Mucosa of descending colon (tissue), 3 donors: ENCODE data around the gene SSTR5. TPM values are rescaled to one million over a fixed set of nuclear protein-coding genes. Genes with fewer than 3 reads are reported as not detected.

Experiments used
- ATAC-seq: fragments of 200-7000 bp; cut with Tn5 transposase; one replicate; pipeline ENCODE4 v1.9.1; 2020; ENCODE audit warnings: mild to moderate bottlenecking, moderate library complexity
- DNase-seq, 3 donors: peaks; one replicate each; pipeline ENCODE4 v3.0.0-alpha.2; 2020
- H3K36me3 ChIP-seq: fragments of 200-600 bp; one replicate; pipeline ENCODE4 v1.8.0; 2021; ENCODE audit warnings: low read depth, mild to moderate bottlenecking
- H3K4me1 ChIP-seq: fragments of 200-600 bp; one replicate; pipeline ENCODE4 v1.8.0; 2021; ENCODE audit warnings: low read depth, mild to moderate bottlenecking
- H3K4me3 ChIP-seq: fragments of 200-600 bp; one replicate; pipeline ENCODE4 v1.8.0; 2021; ENCODE audit warnings: mild to moderate bottlenecking
- H3K9me3 ChIP-seq: fragments of 200-600 bp; one replicate; pipeline ENCODE4 v1.8.0; 2021; ENCODE audit warnings: mild to moderate bottlenecking
- intact Hi-C, 2 donors: fragments of 100-400 bp; cut with DNase I in 1 of 2; cut with micrococcal nuclease in 1 of 2; formaldehyde crosslinking; loops; one replicate each; pipeline versions ENCODE4 v1.11.0 to v1.11.1; 2022; cut with DNase I, micrococcal nuclease
- total RNA-seq, 3 donors: library from RNA; stranded (reverse); fragmentation: NEBNext Ultra II Directional in 2 of 3; extraction: Animal tissue kit (Norgen Biotek cat#: 25700) in 2 of 3; gene quantifications; one replicate each; pipeline versions ENCODE4 v1.2.1 to v1.2.4, GENCODE V29; 2021 to 2023
- TF ChIP-seq, protein P1 (sequence below): fragments of 200-600 bp; IDR thresholded peaks from one replicate; pipeline ENCODE4 v1.8.0; 2022; ENCODE audit warnings: antibody characterized with exemption, mild to moderate bottlenecking
- donor health status: DM: no; HTN: no; CAD: no; lungs with moderate emphysema.
- donor health status: DM: no; HTN: no; CAD: no.
- donor health status: DM: no; HTN: yes; CAD: no.

The SSTR5 gene
- total RNA-seq, 3 donors from 2014 or later, result not detected

DNA sequence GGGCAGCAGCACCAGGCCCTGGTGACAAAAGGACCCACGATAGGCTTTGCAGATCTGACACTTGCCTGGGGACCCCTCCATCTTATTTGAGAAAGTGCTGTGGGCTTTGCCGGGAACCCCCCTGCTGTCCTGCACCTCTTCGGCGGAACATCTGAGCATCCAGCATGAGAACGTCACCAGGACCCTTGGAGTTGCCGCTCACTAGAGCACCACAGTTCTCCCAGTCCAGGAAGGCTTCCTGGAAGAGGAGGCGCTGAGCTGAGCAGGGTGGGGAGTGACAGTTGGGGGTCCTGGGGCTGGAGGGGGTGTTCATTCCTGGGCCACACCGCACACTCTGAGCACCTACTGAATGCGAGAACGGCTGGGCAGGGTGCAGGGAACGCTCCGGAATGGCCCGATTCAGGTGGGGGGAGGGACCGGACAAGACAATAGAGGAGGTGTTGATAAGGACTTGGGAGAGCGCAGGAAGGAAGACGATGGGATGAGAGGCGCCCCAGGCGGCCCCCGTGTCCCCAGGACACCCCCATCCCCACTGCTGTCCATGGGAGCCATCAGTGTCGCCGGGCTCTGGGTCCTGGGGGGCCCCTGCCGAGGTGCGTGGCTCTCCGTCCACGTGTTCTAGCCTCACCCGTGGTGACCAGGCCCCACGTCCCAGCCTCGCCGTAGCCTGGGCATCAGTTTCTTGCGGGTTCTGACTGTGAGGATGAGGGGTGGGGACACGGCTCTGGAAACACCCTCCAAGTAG, 55.6 kb downstream of the SSTR5 start:
- TF ChIP-seq, protein P1, sequence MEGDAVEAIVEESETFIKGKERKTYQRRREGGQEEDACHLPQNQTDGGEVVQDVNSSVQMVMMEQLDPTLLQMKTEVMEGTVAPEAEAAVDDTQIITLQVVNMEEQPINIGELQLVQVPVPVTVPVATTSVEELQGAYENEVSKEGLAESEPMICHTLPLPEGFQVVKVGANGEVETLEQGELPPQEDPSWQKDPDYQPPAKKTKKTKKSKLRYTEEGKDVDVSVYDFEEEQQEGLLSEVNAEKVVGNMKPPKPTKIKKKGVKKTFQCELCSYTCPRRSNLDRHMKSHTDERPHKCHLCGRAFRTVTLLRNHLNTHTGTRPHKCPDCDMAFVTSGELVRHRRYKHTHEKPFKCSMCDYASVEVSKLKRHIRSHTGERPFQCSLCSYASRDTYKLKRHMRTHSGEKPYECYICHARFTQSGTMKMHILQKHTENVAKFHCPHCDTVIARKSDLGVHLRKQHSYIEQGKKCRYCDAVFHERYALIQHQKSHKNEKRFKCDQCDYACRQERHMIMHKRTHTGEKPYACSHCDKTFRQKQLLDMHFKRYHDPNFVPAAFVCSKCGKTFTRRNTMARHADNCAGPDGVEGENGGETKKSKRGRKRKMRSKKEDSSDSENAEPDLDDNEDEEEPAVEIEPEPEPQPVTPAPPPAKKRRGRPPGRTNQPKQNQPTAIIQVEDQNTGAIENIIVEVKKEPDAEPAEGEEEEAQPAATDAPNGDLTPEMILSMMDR, result no peak
- H3K4me3 ChIP-seq, result no peak overlapping the region
- no peaks in the 10 kb centered on the region for H3K4me1 ChIP-seq
- ATAC-seq, result no peak
- intact Hi-C loops, result no loop called here
- no peaks in the 10 kb centered on the region for H3K36me3 ChIP-seq
- DNase-seq, result no peak
- no peaks in the 10 kb centered on the region for H3K9me3 ChIP-seq

DNA sequence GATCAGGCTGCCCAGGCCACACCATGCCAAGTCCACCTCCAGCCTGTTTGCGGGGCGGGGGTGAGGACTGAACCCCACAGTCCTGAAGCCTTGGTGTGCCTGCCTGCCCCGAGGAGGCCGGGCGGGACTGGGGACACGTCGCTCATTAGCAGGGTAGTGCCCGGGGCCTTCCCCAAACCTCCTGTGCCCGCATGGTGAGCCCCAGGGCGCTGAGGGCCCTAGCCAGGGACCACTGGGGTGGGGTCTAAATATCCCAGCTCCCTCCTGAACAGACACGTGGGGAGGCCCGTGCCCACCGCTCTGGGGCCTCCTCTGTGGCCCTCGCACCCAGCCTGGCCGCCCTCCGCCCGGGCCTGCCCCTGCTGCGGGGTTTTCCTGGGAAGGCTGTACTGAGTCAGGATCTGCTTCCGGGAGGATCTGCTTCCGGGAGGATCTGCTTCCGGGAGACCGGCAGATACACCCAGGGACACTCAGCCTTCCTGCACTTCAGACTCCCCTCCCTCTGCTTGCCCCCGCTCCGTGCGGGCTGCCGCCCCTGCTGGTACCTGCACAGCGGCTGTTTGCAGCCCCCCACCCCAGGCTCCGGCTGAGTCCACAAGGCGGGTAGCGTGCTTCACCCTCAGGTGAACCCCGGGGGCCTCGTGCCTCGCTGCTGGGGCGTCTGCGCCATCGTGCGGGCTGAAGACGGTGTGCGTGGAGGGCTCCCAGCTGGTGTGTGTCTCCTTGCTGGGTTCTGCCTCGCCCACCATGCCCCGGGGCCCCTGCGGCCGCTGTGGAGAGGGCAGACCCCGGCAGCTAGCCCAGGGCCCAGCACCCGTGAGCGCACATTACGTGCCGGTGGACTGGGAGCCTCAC, 56.8 kb downstream of the SSTR5 start:
- H3K4me3 ChIP-seq, result no peak overlapping the region
- H3K4me1 ChIP-seq, result no peaks in the 10 kb centered on the region
- no peak for DNase-seq
- no peaks in the 10 kb centered on the region for H3K36me3 ChIP-seq
- ATAC-seq, result no peak
- TF ChIP-seq, protein P1, result no peak
- intact Hi-C loops, result no loop called here
- H3K9me3 ChIP-seq, result no peaks in the 10 kb centered on the region

DNA sequence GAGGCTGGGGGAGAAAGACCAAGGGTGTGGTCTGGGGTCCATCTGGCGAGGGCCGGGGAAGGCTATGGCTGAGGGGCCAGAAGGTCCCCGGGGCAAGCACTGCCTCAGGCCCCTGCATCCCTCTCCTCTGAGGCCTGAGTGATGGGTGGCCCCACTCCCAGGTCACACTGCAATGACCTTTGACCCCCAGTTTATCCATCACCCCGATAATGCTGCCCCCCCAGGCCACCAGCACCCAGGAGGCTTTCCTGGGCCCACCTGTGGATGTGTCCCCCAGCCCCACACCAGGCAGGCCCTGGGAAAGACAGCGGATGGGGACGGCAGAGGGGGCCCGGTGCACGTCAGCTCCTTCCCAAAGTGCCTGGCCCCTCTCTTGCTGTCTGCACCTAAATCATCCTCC, 57.8 kb downstream of the SSTR5 start:
- no peak for DNase-seq
- Histone ChIP-seq H3K4me3 (no peak overlapping the region), H3K9me3 (no peaks in the 10 kb centered on the region), H3K36me3 (no peaks in the 10 kb centered on the region), H3K4me1 (peaks cover 4% of the 10 kb centered on the region)
- no peak for ATAC-seq
- TF ChIP-seq, protein P1, result no peak
- intact Hi-C loops, result no loop called here

Other genes with a start within 250 kb of the SSTR5 start
- 10 to 100 TPM; 16.4 to 26.5 (median 25.1) TPM for gene LMF1, start 101.8 kb upstream of the SSTR5 start, total RNA-seq
- 1 to 10 TPM in 1 of 3 donors, under 1 TPM in 2; 0.67 to 3.1 (median 0.75) TPM for gene SOX8, start 91.0 kb upstream of the SSTR5 start, total RNA-seq
- gene C1QTNF8, start 23.5 kb downstream of the SSTR5 start, total RNA-seq, result not detected
- 100 to 1,000 TPM in 1 of 3 donors, 1 to 10 TPM in 2; 6.0 to 160 (median 9.5) TPM for gene CACNA1H, start 80.4 kb downstream of the SSTR5 start, total RNA-seq
- gene TPSG1, start 152.5 kb downstream of the SSTR5 start, total RNA-seq, result 10 to 100 TPM; 23.3 to 61.3 (median 53.7) TPM
- 10 to 100 TPM in 1 of 3 donors, 1 to 10 TPM in 2; 3.7 to 21.0 (median 8.2) TPM for gene TPSB2, start 157.4 kb downstream of the SSTR5 start, total RNA-seq
- 10 to 100 TPM in 2 of 3 donors, 1 to 10 TPM in 1; 7.8 to 51.7 (median 46.2) TPM for gene TPSAB1, start 168.0 kb downstream of the SSTR5 start, total RNA-seq
- gene TPSD1, start 183.3 kb downstream of the SSTR5 start, total RNA-seq, result 1 to 10 TPM in 1 of 3 donors, under 1 TPM in 2; 0.35 to 4.3 (median 0.58) TPM
- 100 to 1,000 TPM in 1 of 3 donors, 10 to 100 TPM in 2; 79.8 to 101 (median 96.9) TPM for gene UBE2I, start 236.9 kb downstream of the SSTR5 start, total RNA-seq